HepG2 (cell line): ENCODE data around the gene IQSEC1. TPM values are rescaled to one million over a fixed set of nuclear protein-coding genes. Genes with fewer than 3 reads are reported as not detected.

ENCODE experiments used
- ATAC-seq: fragments of 200-7000 bp; cut with Tn5 transposase; 3 replicates; pipeline ENCODE4 v1.9.1; 2020; ENCODE audit warnings: mild to moderate bottlenecking, moderate library complexity
- BruUV-seq: library from RNA; stranded (reverse); fragments of 400-500 nt; replicated peaks from 2 replicates; lab custom pipeline; 2021; lab: Mats Ljungman, UMichigan
- CTCF ChIA-PET: fragments of 300-600 bp; formaldehyde crosslinking; extraction: SDS; loops from one replicate; lab custom pipeline; 2021; ENCODE audit warnings: low total read pairs, inconsistent platforms, low intra/inter-chr PET ratio; lab: Yijun Ruan, JAX
- POLR2A ChIA-PET: fragments of 350-600 bp; sonication (Branson Sonifier 250); formaldehyde crosslinking; loops from one replicate; lab custom pipeline; 2020; ENCODE audit warnings: antibody characterized with exemption, inconsistent platforms; lab: Yijun Ruan, JAX
- DNase-seq: peaks from one replicate; pipeline ENCODE4 v3.0.0-alpha.2; 2015; ENCODE audit warnings: low spot score
- FAIRE-seq: peaks from 3 replicates; lab custom pipeline; 2011; peaks lifted over from hg19 to GRCh38; lab: Jason Lieb, UNC
- H2AFZ ChIP-seq: one replicate; pipeline ENCODE4 v1.6.1; 2011; ENCODE audit warnings: low read length, inconsistent platforms
- H3K27ac ChIP-seq: fragments of 300-600 bp; 3 replicates; pipeline ENCODE4 v1.8.0; 2011; ENCODE audit warnings: mixed run types, mild to moderate bottlenecking, mixed read lengths, low read length, inconsistent platforms; ENCODE audit not compliant: insufficient read depth; ENCODE audit errors: extremely low read length
- H3K27me3 ChIP-seq, 2 experiments: fragments of 200-600 bp in 1 of 2; 2 replicates in 1 of 2; 3 replicates in 1 of 2; pipeline versions ENCODE4 v1.6.0 to v1.8.0; 2011; ENCODE audit warnings: low read length in 2 of 2, mild to moderate bottlenecking in 2 of 2, moderate library complexity in 2 of 2, inconsistent platforms in 1 of 2; ENCODE audit not compliant: insufficient read depth in 2 of 2, control insufficient read depth in 1 of 2
- H3K36me3 ChIP-seq, 2 experiments: fragments of 200-600 bp in 1 of 2; replicated peaks in 1 of 2; 2 replicates in 1 of 2; 3 replicates in 1 of 2; pipeline versions ENCODE4 v1.5.1 to v1.8.0; 2011; ENCODE audit warnings: low read length in 2 of 2, inconsistent platforms in 1 of 2; ENCODE audit not compliant: insufficient read depth in 2 of 2, control insufficient read depth in 1 of 2
- H3K4me1 ChIP-seq: 2 replicates; pipeline ENCODE4 v1.5.1; 2012; ENCODE audit warnings: low read length, inconsistent platforms; ENCODE audit not compliant: insufficient read depth
- H3K4me2 ChIP-seq: 2 replicates; pipeline ENCODE4 v1.6.0; 2011; ENCODE audit warnings: low read depth, low read length, inconsistent platforms
- H3K4me3 ChIP-seq, 3 experiments: fragments of 200-600 bp in 1 of 3; sonication (generic), shearing (Covaris generic) in 1 of 3; replicated peaks in 1 of 3; 2 replicates each; pipeline ENCODE4 v1.5.1; 2011 to 2016; ENCODE audit warnings: low read length in 3 of 3, inconsistent platforms in 2 of 3, low read depth in 2 of 3, mild to moderate bottlenecking in 2 of 3, control low read depth in 1 of 3, mixed read lengths in 1 of 3; ENCODE audit not compliant: insufficient read depth in 1 of 3
- H3K79me2 ChIP-seq: one replicate; pipeline ENCODE4 v1.6.1; 2011; ENCODE audit warnings: low read length, inconsistent platforms; ENCODE audit not compliant: insufficient read depth
- H3K9ac ChIP-seq: 2 replicates; pipeline ENCODE4 v1.6.0; 2011; ENCODE audit warnings: mild to moderate bottlenecking, low read depth, low read length, inconsistent platforms; ENCODE audit not compliant: insufficient read depth
- H3K9me3 ChIP-seq: 2 replicates; pipeline ENCODE4 v1.5.1; 2012; ENCODE audit warnings: mild to moderate bottlenecking, low read length
- H4K20me1 ChIP-seq: 2 replicates; pipeline ENCODE4 v1.6.0; 2011; ENCODE audit warnings: inconsistent platforms, mild to moderate bottlenecking, low read length, moderate library complexity; ENCODE audit not compliant: insufficient read depth
- AGO1 ChIP-seq: fragments of 200-400 bp; formaldehyde crosslinking; IDR thresholded peaks from 2 replicates; pipeline ENCODE4 v1.6.1; 2017; ENCODE audit warnings: mild to moderate bottlenecking, low read depth, low read length, moderate library complexity; ENCODE audit not compliant: poor library complexity, severe bottlenecking
- ELF3 ChIP-seq: IDR thresholded peaks from 2 replicates; pipeline ENCODE4 v1.6.1; 2016; ENCODE audit warnings: missing genetic modification reagents, missing compliant biosample characterization
- NR2F1 ChIP-seq, 2 experiments: fragments of 450-650 bp in 1 of 2; formaldehyde crosslinking in 1 of 2; IDR thresholded peaks; 2 replicates each; pipeline versions ENCODE4 v1.5.0 to v1.6.1; 2016 to 2020; ENCODE audit warnings: mild to moderate bottlenecking in 1 of 2, missing compliant biosample characterization in 1 of 2, missing genetic modification reagents in 1 of 2, moderate library complexity in 1 of 2
- RELA ChIP-seq: sonication (generic); formaldehyde crosslinking; IDR thresholded peaks from 2 replicates; pipeline ENCODE4 v1.4.0; 2020; ENCODE audit warnings: missing genetic modification reagents
- RFX3 ChIP-seq: IDR thresholded peaks from 2 replicates; pipeline ENCODE4 v1.6.1; 2016; ENCODE audit warnings: missing biosample characterization, missing genetic modification reagents
- ZNF180 ChIP-seq: sonication (generic); formaldehyde crosslinking; IDR thresholded peaks from 2 replicates; pipeline ENCODE4 v1.4.0; 2020; ENCODE audit warnings: low read depth, missing genetic modification reagents, borderline replicate concordance
- ZNF749 ChIP-seq: sonication (generic); formaldehyde crosslinking; IDR thresholded peaks from 2 replicates; pipeline ENCODE4 v1.8.0; 2022; ENCODE audit warnings: mild to moderate bottlenecking, missing genetic modification reagents, moderate library complexity, borderline replicate concordance
- ZNF792 ChIP-seq: IDR thresholded peaks from 2 replicates; pipeline ENCODE4 v1.6.1; 2016
- WGBS: methylation state at CpG from one replicate; pipeline ENCODE4 v1.1.6; 2017; ENCODE audit warnings: low lambda C conversion rate; 5-methylcytosine and 5-hydroxymethylcytosine counted together
- in situ Hi-C: cut with HindIII; loops from 2 replicates; pipeline ENCODE4 v1.10.0; 2017; ENCODE audit warnings: low pct_unique_long_range_greater_than_20kb; ENCODE audit not compliant: extremely low pct_ligation_motif_present
- intact Hi-C: fragments of 100-400 bp; cut with micrococcal nuclease; formaldehyde crosslinking; loops from one replicate; pipeline ENCODE4 v1.10.0; 2022; ENCODE audit not compliant: unreplicated experiment
- polyA plus RNA-seq, 8 experiments: library from polyadenylated mRNA; depleted of rRNA in 3 of 8; stranded (reverse) in 7 of 8; unstranded in 1 of 8; fragments of >200 nt; fragmentation: Illumina TruSeq in 4 of 8; extraction: Trizol in 4 of 8; gene quantifications; 2 replicates each; pipeline versions ENCODE4 v1.2.1 to v1.2.3, GENCODE V29; 2011 to 2016; ENCODE audit warnings: low read depth in 4 of 8, missing spikeins in 1 of 8, mixed read lengths in 1 of 8; ENCODE audit not compliant: insufficient read depth in 1 of 8
- total RNA-seq, 5 experiments: library from RNA; depleted of rRNA; stranded (reverse); fragments of >200 nt; fragmentation: Illumina TruSeq; extraction: Trizol; gene quantifications; 2 replicates each; pipeline ENCODE4 v1.2.3, GENCODE V29; 2016; ENCODE audit warnings: low read depth in 1 of 5
- TF ChIP-seq, protein P1 (sequence below): sonication (generic); formaldehyde crosslinking; IDR thresholded peaks from 2 replicates; pipeline ENCODE4 v1.5.0; 2020; ENCODE audit warnings: missing genetic modification reagents

The IQSEC1 gene
- total and polyA plus RNA-seq, 2 of the 13 experiments (the other 11 are each of a cell fraction or from before 2014, with no cell fraction given): 17.4 to 20.2 TPM

DNA sequence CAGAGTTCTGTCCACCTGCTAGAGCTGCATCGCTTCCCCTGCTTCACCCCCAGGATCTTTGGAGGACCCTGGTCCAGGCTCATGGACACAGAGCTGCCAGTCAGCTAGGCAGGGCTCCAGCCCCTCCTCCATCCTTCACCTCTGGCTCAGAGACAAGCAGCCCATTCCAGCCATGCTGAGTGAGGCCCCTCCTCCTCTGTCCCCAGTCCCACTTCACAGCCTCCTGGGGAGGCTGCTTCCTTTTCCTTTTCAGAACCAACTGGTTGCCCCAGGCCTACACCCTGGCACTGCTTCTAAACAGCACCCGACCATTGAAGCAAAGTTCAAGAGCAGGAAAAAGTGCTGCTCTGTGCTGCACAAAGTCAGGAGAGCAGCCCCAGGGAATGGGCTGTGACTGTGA is 22.2 kb downstream of the IQSEC1 start:
- POLR2A ChIA-PET: no interaction called here
- Histone ChIP-seq H3K4me1 (peaks cover 10% of the 10 kb centered on the region), H4K20me1 (no peaks in the 10 kb centered on the region; the same call in 1 of the 2 replicates), H3K27me3 (no peaks in the 10 kb centered on the region), H3K9ac (no peak overlapping the region), H3K36me3 (no peaks in the 10 kb centered on the region), H3K4me2 (no peak overlapping the region), H3K9me3 (no peaks in the 10 kb centered on the region)
- in situ Hi-C loops: no loop called here
- 95% methylated on average over 2 of the region's 2 CpGs for WGBS
- CTCF ChIA-PET: no interaction called here
- TF ChIP-seq NR2F1 (CRISPR knock-in tag; IDR thresholded peaks at IDR 0.05): no peak
- no peak for TF ChIP-seq ZNF792 (CRISPR knock-in tag)
- TF ChIP-seq ZNF749: no peak
- TF ChIP-seq, all 625 proteins: peak for 0
- Histone ChIP-seq H2AFZ (no peak overlapping the region), H3K4me3 (no peak overlapping the region), H3K79me2 (no peaks in the 10 kb centered on the region), H3K27ac (no peak overlapping the region)
- no peak for ATAC-seq
- no peak for DNase-seq
- intact Hi-C loops: no loop called here
- no TSS peak for BruUV-seq
- no peak for FAIRE-seq

DNA sequence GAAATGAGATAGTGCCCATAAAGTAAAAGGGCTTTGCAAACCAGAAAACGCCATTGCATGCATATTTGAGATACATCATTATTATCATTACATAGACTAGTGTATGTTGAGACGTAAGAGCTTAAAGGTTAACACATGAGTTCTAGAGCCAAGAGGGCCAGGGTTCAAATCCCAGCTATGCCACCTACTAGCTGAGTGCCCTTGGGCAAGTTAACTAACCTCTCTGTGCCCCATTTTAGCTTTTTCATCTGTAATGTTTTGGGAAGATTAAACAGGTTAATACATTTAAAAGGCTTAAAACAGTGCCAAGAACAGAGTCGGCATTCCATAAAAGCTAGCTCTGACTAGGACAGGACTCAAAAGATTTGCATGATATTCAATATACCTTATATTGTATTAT is 22.8 kb downstream of the IQSEC1 start:
- H3K4me2 ChIP-seq: no peak overlapping the region
- in situ Hi-C loops: no loop called here
- H4K20me1 ChIP-seq: no peaks in the 10 kb centered on the region
- H3K27me3 ChIP-seq: no peaks in the 10 kb centered on the region
- no peak for FAIRE-seq
- H3K4me1 ChIP-seq: peaks cover 4% of the 10 kb centered on the region
- no TSS peak for BruUV-seq
- no peaks in the 10 kb centered on the region for H3K79me2 ChIP-seq
- ChIA-PET CTCF (no interaction called here), POLR2A (no interaction called here)
- H2AFZ ChIP-seq: no peak overlapping the region
- intact Hi-C loops: no loop called here
- TF ChIP-seq ZNF180 (no peak), AGO1 (no peak), ELF3 (CRISPR knock-in tag) (no peak), RELA (no peak), RFX3 (no peak)
- TF ChIP-seq, protein P1, sequence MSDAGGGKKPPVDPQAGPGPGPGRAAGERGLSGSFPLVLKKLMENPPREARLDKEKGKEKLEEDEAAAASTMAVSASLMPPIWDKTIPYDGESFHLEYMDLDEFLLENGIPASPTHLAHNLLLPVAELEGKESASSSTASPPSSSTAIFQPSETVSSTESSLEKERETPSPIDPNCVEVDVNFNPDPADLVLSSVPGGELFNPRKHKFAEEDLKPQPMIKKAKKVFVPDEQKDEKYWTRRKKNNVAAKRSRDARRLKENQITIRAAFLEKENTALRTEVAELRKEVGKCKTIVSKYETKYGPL (CRISPR knock-in tag): no peak
- H3K9me3 ChIP-seq: no peaks in the 10 kb centered on the region
- WGBS: 97% methylated on average over 3 of the region's 3 CpGs
- no peak overlapping the region for H3K27ac ChIP-seq
- no peak for ATAC-seq
- H3K36me3 ChIP-seq: no peaks in the 10 kb centered on the region
- DNase-seq: no peak
- H3K9ac ChIP-seq: no peak overlapping the region
- no peak overlapping the region for H3K4me3 ChIP-seq
